WTC11 (cell line): Measurements from ENCODE around the gene TTC21A. TPM values are rescaled to one million over a fixed set of nuclear protein-coding genes. Genes with fewer than 3 reads are reported as not detected.

Experiments
- ATAC-seq: fragments of 200-7000 bp; cut with Tn5 transposase; 2 replicates; pipeline ENCODE4 v1.10.0; 2021; ENCODE audit warnings: mild to moderate bottlenecking, moderate library complexity
- CTCF ChIA-PET: fragments of 300-600 bp; sonication (Branson Sonifier 250); formaldehyde crosslinking; loops from one replicate; lab custom pipeline; 2021; ENCODE audit warnings: antibody characterized with exemption; lab: Charles Lee
- POLR2A ChIA-PET: fragments of 350-600 bp; sonication (Branson Sonifier 250); formaldehyde crosslinking; loops from one replicate; lab custom pipeline; 2021; ENCODE audit warnings: antibody characterized with exemption; lab: Charles Lee
- DNase-seq: peaks from one replicate; pipeline ENCODE4 v3.0.0; 2021; ENCODE audit warnings: low spot score
- H3K27ac Mint-ChIP-seq: 2 replicates; pipeline ENCODE4 v1.8.0; 2021; ENCODE audit warnings: mixed read lengths
- H3K27me3 Mint-ChIP-seq: 2 replicates; pipeline ENCODE4 v1.8.0; 2021; ENCODE audit warnings: low read depth, mild to moderate bottlenecking, moderate library complexity, mixed read lengths
- H3K36me3 Mint-ChIP-seq: 2 replicates; pipeline ENCODE4 v1.8.0; 2021; ENCODE audit warnings: mixed read lengths
- H3K4me1 Mint-ChIP-seq: 2 replicates; pipeline ENCODE4 v1.8.0; 2022; ENCODE audit warnings: mixed read lengths
- H3K4me3 Mint-ChIP-seq: 2 replicates; pipeline ENCODE4 v1.8.0; 2021; ENCODE audit warnings: mild to moderate bottlenecking, moderate library complexity, mixed read lengths
- H3K9me3 Mint-ChIP-seq: 2 replicates; pipeline ENCODE4 v1.8.0; 2021; ENCODE audit warnings: mixed read lengths
- ETV6 ChIP-seq: sonication (generic); formaldehyde crosslinking; IDR thresholded peaks from 2 replicates; pipeline ENCODE4 v1.8.1; 2022; ENCODE audit warnings: mild to moderate bottlenecking, missing genetic modification reagents
- GABPB1 ChIP-seq: sonication (generic); formaldehyde crosslinking; IDR thresholded peaks from 2 replicates; pipeline ENCODE4 v1.8.1; 2023; ENCODE audit warnings: mild to moderate bottlenecking, missing genetic modification reagents
- HMGA2 ChIP-seq: fragments of 250-450 bp; sonication (Bioruptor Pico); IDR thresholded peaks from 2 replicates; pipeline ENCODE4 v1.4.0; 2021; ENCODE audit warnings: mild to moderate bottlenecking, moderate library complexity
- JAZF1 ChIP-seq: fragments of 250-450 bp; sonication (Bioruptor Pico); IDR thresholded peaks from 2 replicates; pipeline ENCODE4 v1.9.0; 2021; ENCODE audit warnings: moderate library complexity, mild to moderate bottlenecking, inconsistent platforms
- NR1H2 ChIP-seq: sonication (generic); formaldehyde crosslinking; IDR thresholded peaks from 2 replicates; pipeline ENCODE4 v1.9.0; 2021; ENCODE audit warnings: mild to moderate bottlenecking, moderate library complexity, missing genetic modification reagents
- OVOL2 ChIP-seq: fragments of 250-450 bp; sonication (Bioruptor Pico); IDR thresholded peaks from 2 replicates; pipeline ENCODE4 v1.9.0; 2021; ENCODE audit warnings: mild to moderate bottlenecking, borderline replicate concordance
- RELA ChIP-seq: sonication (generic); formaldehyde crosslinking; IDR thresholded peaks from 2 replicates; pipeline ENCODE4 v1.8.1; 2022; ENCODE audit warnings: missing genetic modification reagents, mild to moderate bottlenecking, borderline replicate concordance
- RORB ChIP-seq: fragments of 250-450 bp; sonication (Bioruptor Pico); IDR thresholded peaks from 2 replicates; pipeline ENCODE4 v1.9.0; 2021; ENCODE audit warnings: mild to moderate bottlenecking
- SMAD3 ChIP-seq: sonication (generic); formaldehyde crosslinking; IDR thresholded peaks from 2 replicates; pipeline ENCODE4 v1.8.0; 2022; ENCODE audit warnings: missing genetic modification reagents, mild to moderate bottlenecking, borderline replicate concordance
- TEAD1 ChIP-seq: sonication (generic); formaldehyde crosslinking; IDR thresholded peaks from 2 replicates; pipeline ENCODE4 v1.8.0; 2022; ENCODE audit warnings: mild to moderate bottlenecking, missing genetic modification reagents
- ZNF219 ChIP-seq: sonication (generic); formaldehyde crosslinking; IDR thresholded peaks from 2 replicates; pipeline ENCODE4 v1.8.0; 2023; ENCODE audit warnings: missing genetic modification reagents, mild to moderate bottlenecking, borderline replicate concordance
- ZNF263 ChIP-seq: sonication (generic); formaldehyde crosslinking; IDR thresholded peaks from 2 replicates; pipeline ENCODE4 v1.8.1; 2022; ENCODE audit warnings: low read depth, mild to moderate bottlenecking, moderate library complexity, missing genetic modification reagents
- ZNF423 ChIP-seq: fragments of 250-450 bp; sonication (Bioruptor Pico); IDR thresholded peaks from 2 replicates; pipeline ENCODE4 v2.1.2; 2022; ENCODE audit warnings: mild to moderate bottlenecking, moderate library complexity
- total RNA-seq: library from RNA; stranded (reverse); gene quantifications from 3 replicates; pipeline ENCODE4 v1.2.3, GENCODE V29; 2021
- TF ChIP-seq, protein P1 (sequence below): sonication (generic); formaldehyde crosslinking; IDR thresholded peaks from 2 replicates; pipeline ENCODE4 v1.8.1; 2022; ENCODE audit warnings: missing genetic modification reagents, borderline replicate concordance
- TF ChIP-seq, protein P2 (sequence below): sonication (generic); formaldehyde crosslinking; IDR thresholded peaks from 2 replicates; pipeline ENCODE4 v1.8.1; 2022; ENCODE audit warnings: mild to moderate bottlenecking, moderate library complexity, missing genetic modification reagents
- TF ChIP-seq, protein P3 (sequence below): sonication (generic); formaldehyde crosslinking; IDR thresholded peaks from 2 replicates; pipeline ENCODE4 v1.8.0; 2022; ENCODE audit warnings: missing genetic modification reagents
- TF ChIP-seq, protein P4 (sequence below): sonication (generic); formaldehyde crosslinking; IDR thresholded peaks from 2 replicates; pipeline ENCODE4 v1.8.1; 2023; ENCODE audit warnings: mild to moderate bottlenecking, missing genetic modification reagents, moderate library complexity

TTC21A gene
- total RNA-seq, 1 experiment from 2014 or later, result 3.8 TPM

DNA sequence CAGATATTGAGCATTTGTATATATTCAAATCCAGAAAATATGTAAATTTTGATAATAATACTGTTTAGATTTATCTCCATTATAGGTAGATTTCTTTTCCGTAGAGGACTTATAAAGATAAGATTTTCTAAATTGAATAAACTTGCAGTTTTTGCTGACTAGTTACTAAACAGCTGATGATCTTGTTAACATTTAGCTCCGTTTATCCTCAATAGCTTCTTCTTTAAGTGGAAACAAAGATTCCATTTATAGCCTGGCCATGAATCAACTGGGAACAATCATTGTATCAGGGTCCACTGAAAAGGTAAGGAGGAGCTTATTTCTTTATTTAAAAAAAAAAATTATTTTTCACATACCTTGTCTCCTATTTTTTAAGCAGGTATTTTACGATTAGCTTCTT is 38.9 kb upstream of the TTC21A start (continued):
- TF ChIP-seq NR1H2 (CRISPR knock-in tag) (no peak), ETV6 (CRISPR knock-in tag) (no peak)
- TF ChIP-seq, all 79 proteins: peak for 0

DNA sequence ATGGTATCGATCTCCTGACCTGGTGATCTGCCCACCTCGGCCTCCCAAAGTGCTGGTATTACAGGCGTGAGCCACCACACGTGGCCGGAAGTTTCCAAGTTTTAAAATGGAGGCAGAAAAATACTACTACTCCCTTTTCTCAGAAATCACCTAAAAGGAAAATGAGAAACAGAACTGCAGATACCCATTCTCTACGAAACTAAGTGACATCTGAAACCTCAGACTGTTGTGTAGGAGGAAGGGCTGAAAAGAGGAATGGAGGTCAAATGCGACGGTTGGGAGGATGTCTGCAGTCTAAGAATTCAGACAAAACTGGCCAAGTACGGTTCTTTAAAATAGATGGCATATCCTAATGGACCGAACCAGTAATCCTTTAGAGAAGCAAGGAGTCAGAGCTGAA is 31.6 kb upstream of the TTC21A start:
- Mint-ChIP-seq H3K27ac (no peak overlapping the region), H3K4me3 (no peak overlapping the region), H3K27me3 (no peaks in the 10 kb centered on the region), H3K9me3 (no peaks in the 10 kb centered on the region), H3K4me1 (no peaks in the 10 kb centered on the region), H3K36me3 (peaks cover 47% of the 10 kb centered on the region)
- no peak for DNase-seq
- TF ChIP-seq, protein P1, sequence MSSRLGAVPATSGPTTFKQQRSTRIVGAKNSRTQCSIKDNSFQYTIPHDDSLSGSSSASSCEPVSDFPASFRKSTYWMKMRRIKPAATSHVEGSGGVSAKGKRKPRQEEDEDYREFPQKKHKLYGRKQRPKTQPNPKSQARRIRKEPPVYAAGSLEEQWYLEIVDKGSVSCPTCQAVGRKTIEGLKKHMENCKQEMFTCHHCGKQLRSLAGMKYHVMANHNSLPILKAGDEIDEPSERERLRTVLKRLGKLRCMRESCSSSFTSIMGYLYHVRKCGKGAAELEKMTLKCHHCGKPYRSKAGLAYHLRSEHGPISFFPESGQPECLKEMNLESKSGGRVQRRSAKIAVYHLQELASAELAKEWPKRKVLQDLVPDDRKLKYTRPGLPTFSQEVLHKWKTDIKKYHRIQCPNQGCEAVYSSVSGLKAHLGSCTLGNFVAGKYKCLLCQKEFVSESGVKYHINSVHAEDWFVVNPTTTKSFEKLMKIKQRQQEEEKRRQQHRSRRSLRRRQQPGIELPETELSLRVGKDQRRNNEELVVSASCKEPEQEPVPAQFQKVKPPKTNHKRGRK (CRISPR knock-in tag), result no peak
- no peak for TF ChIP-seq OVOL2 (CRISPR knock-in tag)
- no peak for TF ChIP-seq HMGA2 (CRISPR knock-in tag)
- no peak for TF ChIP-seq ZNF423
- no peak for TF ChIP-seq JAZF1 (CRISPR knock-in tag)
- no peak for TF ChIP-seq RELA (CRISPR knock-in tag)
- no peak for TF ChIP-seq GABPB1 (CRISPR knock-in tag)
- no peak for TF ChIP-seq RORB (CRISPR knock-in tag)
- TF ChIP-seq ZNF263 (CRISPR knock-in tag), result no peak
- no peak for ATAC-seq
- ChIA-PET POLR2A (no interaction called here), CTCF (no interaction called here)

DNA sequence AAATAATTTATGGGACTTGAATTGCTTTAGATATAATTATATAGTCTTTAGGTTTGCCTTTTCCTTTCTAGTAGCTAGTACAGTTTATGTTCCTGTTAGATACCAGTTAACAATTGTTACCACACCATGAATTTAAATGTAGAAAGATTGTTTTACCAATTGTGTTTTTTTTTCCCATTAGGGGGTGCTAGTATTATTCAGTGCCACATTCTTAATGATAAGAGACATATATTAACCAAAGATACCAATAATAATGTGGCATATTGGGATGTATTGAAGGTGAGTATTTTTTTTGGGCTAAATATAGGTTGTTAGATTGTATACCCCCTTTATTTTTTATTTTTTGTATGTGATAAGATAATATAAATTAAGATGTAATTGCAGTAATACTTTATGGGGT is 27.9 kb upstream of the TTC21A start:
- TF ChIP-seq, protein P2, sequence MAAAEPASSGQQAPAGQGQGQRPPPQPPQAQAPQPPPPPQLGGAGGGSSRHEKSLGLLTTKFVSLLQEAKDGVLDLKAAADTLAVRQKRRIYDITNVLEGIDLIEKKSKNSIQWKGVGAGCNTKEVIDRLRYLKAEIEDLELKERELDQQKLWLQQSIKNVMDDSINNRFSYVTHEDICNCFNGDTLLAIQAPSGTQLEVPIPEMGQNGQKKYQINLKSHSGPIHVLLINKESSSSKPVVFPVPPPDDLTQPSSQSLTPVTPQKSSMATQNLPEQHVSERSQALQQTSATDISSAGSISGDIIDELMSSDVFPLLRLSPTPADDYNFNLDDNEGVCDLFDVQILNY (CRISPR knock-in tag), result no peak
- no peak for TF ChIP-seq ZNF263 (CRISPR knock-in tag)
- TF ChIP-seq TEAD1 (CRISPR knock-in tag), result no peak
- no peak for TF ChIP-seq ZNF219 (CRISPR knock-in tag)
- TF ChIP-seq SMAD3 (CRISPR knock-in tag), result no peak
- TF ChIP-seq, protein P3, sequence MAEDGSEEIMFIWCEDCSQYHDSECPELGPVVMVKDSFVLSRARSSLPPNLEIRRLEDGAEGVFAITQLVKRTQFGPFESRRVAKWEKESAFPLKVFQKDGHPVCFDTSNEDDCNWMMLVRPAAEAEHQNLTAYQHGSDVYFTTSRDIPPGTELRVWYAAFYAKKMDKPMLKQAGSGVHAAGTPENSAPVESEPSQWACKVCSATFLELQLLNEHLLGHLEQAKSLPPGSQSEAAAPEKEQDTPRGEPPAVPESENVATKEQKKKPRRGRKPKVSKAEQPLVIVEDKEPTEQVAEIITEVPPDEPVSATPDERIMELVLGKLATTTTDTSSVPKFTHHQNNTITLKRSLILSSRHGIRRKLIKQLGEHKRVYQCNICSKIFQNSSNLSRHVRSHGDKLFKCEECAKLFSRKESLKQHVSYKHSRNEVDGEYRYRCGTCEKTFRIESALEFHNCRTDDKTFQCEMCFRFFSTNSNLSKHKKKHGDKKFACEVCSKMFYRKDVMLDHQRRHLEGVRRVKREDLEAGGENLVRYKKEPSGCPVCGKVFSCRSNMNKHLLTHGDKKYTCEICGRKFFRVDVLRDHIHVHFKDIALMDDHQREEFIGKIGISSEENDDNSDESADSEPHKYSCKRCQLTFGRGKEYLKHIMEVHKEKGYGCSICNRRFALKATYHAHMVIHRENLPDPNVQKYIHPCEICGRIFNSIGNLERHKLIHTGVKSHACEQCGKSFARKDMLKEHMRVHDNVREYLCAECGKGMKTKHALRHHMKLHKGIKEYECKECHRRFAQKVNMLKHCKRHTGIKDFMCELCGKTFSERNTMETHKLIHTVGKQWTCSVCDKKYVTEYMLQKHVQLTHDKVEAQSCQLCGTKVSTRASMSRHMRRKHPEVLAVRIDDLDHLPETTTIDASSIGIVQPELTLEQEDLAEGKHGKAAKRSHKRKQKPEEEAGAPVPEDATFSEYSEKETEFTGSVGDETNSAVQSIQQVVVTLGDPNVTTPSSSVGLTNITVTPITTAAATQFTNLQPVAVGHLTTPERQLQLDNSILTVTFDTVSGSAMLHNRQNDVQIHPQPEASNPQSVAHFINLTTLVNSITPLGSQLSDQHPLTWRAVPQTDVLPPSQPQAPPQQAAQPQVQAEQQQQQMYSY (CRISPR knock-in tag), result no peak
- TF ChIP-seq, protein P4, sequence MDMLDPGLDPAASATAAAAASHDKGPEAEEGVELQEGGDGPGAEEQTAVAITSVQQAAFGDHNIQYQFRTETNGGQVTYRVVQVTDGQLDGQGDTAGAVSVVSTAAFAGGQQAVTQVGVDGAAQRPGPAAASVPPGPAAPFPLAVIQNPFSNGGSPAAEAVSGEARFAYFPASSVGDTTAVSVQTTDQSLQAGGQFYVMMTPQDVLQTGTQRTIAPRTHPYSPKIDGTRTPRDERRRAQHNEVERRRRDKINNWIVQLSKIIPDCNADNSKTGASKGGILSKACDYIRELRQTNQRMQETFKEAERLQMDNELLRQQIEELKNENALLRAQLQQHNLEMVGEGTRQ (CRISPR knock-in tag), result no peak
- Mint-ChIP-seq H3K4me1 (no peaks in the 10 kb centered on the region), H3K9me3 (no peaks in the 10 kb centered on the region), H3K4me3 (no peak overlapping the region), H3K36me3 (peaks cover 43% of the 10 kb centered on the region), H3K27ac (no peak overlapping the region), H3K27me3 (no peaks in the 10 kb centered on the region)
- CTCF ChIA-PET, result interaction anchor here (0.6 to 1.1 kb wide), 2 partner anchors 11 to 209 kb away, joined by 4 read pairs; no protein-coding TSS in a partner anchor
- no peak for ATAC-seq
- POLR2A ChIA-PET, result no interaction called here
- no peak for DNase-seq
